A549 (cell line): ENCODE data around the gene EML4.

ENCODE experiments used
- CBX8 ChIP-seq: fragments of 200-600 bp; sonication (generic); IDR thresholded peaks from 2 replicates; pipeline ENCODE4 v1.6.1; 2016
- CEBPB ChIP-seq, 2 experiments: fragments of >200 bp in 1 of 2; sonication (Bioruptor Twin) in 1 of 2; formaldehyde crosslinking in 1 of 2; IDR thresholded peaks; 2 replicates each; pipeline ENCODE4 v1.6.1; 2012 to 2016
- HOXA7 ChIP-seq: fragments of 250-450 bp; sonication (Bioruptor Pico); IDR thresholded peaks from 2 replicates; pipeline ENCODE4 v1.5.0; 2020; ENCODE audit warnings: mild to moderate bottlenecking, moderate library complexity
- JUNB ChIP-seq: fragments of >200 bp; sonication (Bioruptor Twin); formaldehyde crosslinking; IDR thresholded peaks from 2 replicates; pipeline ENCODE4 v1.6.1; 2016
- POLR2A ChIP-seq: IDR thresholded peaks from 2 replicates; pipeline ENCODE4 v1.6.1; 2012; ENCODE audit warnings: mild to moderate bottlenecking, low read length
- RAD21 ChIP-seq, 2 experiments: fragments of >200 bp in 1 of 2; sonication (Bioruptor Twin) in 1 of 2; formaldehyde crosslinking in 1 of 2; IDR thresholded peaks in 1 of 2; conservative IDR thresholded peaks in 1 of 2; 2 replicates in 1 of 2; 3 replicates in 1 of 2; pipeline ENCODE4 v1.6.1; 2012 to 2018; ENCODE audit warnings: inconsistent platforms in 1 of 2
- RCOR1 ChIP-seq: fragments of 150-350 bp; IDR thresholded peaks from 2 replicates; pipeline ENCODE4 v1.6.1; 2014; ENCODE audit warnings: antibody characterized with exemption, low read length, low read depth
- TF ChIP-seq, protein P1 (sequence below): fragments of 200-600 bp; sonication (generic); IDR thresholded peaks from 2 replicates; pipeline ENCODE4 v1.6.1; 2016; ENCODE audit warnings: antibody characterized with exemption, mild to moderate bottlenecking, moderate library complexity
- TF ChIP-seq, protein P2 (sequence below): IDR thresholded peaks from 2 replicates; pipeline ENCODE4 v1.6.1; 2012
- TF ChIP-seq, protein P3 (sequence below): fragments of >200 bp; sonication (Bioruptor Twin); formaldehyde crosslinking; IDR thresholded peaks from 3 replicates; pipeline ENCODE4 v1.5.1; 2016
- TF ChIP-seq, protein P4 (sequence below): fragments of 450-650 bp; IDR thresholded peaks from 2 replicates; pipeline ENCODE4 v1.6.1; 2014; ENCODE audit warnings: antibody characterized with exemption
- TF ChIP-seq, protein P5 (sequence below): IDR thresholded peaks from 2 replicates; pipeline ENCODE4 v1.6.1; 2012

DNA sequence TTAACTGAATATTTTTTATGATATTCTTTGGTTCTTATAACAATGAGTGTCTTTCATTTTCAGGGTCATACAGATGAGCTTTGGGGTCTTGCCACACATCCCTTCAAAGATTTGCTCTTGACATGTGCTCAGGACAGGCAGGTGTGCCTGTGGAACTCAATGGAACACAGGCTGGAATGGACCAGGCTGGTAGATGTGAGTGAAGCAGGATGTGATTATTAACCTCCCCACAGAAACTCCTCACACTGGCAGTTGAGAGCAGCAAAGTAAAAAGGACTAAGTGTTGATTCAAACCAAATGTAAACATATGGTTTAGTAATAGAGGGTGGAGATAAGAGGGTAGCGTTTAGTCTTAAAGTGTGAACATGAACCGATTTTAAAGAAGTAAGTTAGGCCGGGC lies 134.1 kb downstream of the EML4 start:
- no peak for TF ChIP-seq HOXA7 (CRISPR knock-in tag)
- TF ChIP-seq, protein P1, sequence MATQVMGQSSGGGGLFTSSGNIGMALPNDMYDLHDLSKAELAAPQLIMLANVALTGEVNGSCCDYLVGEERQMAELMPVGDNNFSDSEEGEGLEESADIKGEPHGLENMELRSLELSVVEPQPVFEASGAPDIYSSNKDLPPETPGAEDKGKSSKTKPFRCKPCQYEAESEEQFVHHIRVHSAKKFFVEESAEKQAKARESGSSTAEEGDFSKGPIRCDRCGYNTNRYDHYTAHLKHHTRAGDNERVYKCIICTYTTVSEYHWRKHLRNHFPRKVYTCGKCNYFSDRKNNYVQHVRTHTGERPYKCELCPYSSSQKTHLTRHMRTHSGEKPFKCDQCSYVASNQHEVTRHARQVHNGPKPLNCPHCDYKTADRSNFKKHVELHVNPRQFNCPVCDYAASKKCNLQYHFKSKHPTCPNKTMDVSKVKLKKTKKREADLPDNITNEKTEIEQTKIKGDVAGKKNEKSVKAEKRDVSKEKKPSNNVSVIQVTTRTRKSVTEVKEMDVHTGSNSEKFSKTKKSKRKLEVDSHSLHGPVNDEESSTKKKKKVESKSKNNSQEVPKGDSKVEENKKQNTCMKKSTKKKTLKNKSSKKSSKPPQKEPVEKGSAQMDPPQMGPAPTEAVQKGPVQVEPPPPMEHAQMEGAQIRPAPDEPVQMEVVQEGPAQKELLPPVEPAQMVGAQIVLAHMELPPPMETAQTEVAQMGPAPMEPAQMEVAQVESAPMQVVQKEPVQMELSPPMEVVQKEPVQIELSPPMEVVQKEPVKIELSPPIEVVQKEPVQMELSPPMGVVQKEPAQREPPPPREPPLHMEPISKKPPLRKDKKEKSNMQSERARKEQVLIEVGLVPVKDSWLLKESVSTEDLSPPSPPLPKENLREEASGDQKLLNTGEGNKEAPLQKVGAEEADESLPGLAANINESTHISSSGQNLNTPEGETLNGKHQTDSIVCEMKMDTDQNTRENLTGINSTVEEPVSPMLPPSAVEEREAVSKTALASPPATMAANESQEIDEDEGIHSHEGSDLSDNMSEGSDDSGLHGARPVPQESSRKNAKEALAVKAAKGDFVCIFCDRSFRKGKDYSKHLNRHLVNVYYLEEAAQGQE, result no peak
- TF ChIP-seq POLR2A, result no peak
- TF ChIP-seq, protein P2, sequence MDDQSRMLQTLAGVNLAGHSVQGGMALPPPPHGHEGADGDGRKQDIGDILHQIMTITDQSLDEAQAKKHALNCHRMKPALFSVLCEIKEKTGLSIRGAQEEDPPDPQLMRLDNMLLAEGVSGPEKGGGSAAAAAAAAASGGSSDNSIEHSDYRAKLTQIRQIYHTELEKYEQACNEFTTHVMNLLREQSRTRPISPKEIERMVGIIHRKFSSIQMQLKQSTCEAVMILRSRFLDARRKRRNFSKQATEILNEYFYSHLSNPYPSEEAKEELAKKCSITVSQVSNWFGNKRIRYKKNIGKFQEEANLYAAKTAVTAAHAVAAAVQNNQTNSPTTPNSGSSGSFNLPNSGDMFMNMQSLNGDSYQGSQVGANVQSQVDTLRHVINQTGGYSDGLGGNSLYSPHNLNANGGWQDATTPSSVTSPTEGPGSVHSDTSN, result no peak
- TF ChIP-seq, protein P3, sequence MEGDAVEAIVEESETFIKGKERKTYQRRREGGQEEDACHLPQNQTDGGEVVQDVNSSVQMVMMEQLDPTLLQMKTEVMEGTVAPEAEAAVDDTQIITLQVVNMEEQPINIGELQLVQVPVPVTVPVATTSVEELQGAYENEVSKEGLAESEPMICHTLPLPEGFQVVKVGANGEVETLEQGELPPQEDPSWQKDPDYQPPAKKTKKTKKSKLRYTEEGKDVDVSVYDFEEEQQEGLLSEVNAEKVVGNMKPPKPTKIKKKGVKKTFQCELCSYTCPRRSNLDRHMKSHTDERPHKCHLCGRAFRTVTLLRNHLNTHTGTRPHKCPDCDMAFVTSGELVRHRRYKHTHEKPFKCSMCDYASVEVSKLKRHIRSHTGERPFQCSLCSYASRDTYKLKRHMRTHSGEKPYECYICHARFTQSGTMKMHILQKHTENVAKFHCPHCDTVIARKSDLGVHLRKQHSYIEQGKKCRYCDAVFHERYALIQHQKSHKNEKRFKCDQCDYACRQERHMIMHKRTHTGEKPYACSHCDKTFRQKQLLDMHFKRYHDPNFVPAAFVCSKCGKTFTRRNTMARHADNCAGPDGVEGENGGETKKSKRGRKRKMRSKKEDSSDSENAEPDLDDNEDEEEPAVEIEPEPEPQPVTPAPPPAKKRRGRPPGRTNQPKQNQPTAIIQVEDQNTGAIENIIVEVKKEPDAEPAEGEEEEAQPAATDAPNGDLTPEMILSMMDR, result no peak
- TF ChIP-seq, protein P4, sequence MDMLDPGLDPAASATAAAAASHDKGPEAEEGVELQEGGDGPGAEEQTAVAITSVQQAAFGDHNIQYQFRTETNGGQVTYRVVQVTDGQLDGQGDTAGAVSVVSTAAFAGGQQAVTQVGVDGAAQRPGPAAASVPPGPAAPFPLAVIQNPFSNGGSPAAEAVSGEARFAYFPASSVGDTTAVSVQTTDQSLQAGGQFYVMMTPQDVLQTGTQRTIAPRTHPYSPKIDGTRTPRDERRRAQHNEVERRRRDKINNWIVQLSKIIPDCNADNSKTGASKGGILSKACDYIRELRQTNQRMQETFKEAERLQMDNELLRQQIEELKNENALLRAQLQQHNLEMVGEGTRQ, result no peak
- no peak for TF ChIP-seq CEBPB (IDR thresholded peaks at IDR 0.05)
- TF ChIP-seq, protein P5, sequence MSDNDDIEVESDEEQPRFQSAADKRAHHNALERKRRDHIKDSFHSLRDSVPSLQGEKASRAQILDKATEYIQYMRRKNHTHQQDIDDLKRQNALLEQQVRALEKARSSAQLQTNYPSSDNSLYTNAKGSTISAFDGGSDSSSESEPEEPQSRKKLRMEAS, result no peak
- no peak for TF ChIP-seq JUNB
- no peak for TF ChIP-seq RCOR1
- no peak for TF ChIP-seq CBX8
- no peak for TF ChIP-seq RAD21 (conservative IDR thresholded peaks at IDR 0.05 in 1 of 2, IDR thresholded peaks at IDR 0.05 in 1 of 2)
